K562 (cell line): ENCODE results near the gene LAMTOR4. TPM values are rescaled to one million over a fixed set of nuclear protein-coding genes. Genes with fewer than 3 reads are reported as not detected.

ENCODE experiments used
- CAMTA2 ChIP-seq: fragments of 250-450 bp; sonication (Bioruptor Pico); conservative IDR thresholded peaks from 2 replicates; pipeline ENCODE4 v1.5.1; 2022
- HDAC1 ChIP-seq, 2 experiments: fragments of 450-650 bp; IDR thresholded peaks; 2 replicates each; pipeline ENCODE4 v1.6.1; 2016 to 2017; ENCODE audit warnings: inconsistent platforms in 1 of 2, mild to moderate bottlenecking in 1 of 2, moderate library complexity in 1 of 2
- MTA2 ChIP-seq: fragments of 450-650 bp; IDR thresholded peaks from 2 replicates; pipeline ENCODE4 v1.6.1; 2016; ENCODE audit warnings: low read depth
- NFE2 ChIP-seq: IDR thresholded peaks from 2 replicates; pipeline ENCODE4 v1.6.1; 2014; ENCODE audit warnings: antibody characterized with exemption, low read depth
- NR3C1 ChIP-seq: sonication (generic); formaldehyde crosslinking; IDR thresholded peaks from 2 replicates; pipeline ENCODE4 v1.8.1; 2022; ENCODE audit warnings: missing genetic modification reagents
- OTX1 ChIP-seq: fragments of 450-650 bp; formaldehyde crosslinking; IDR thresholded peaks from 2 replicates; pipeline ENCODE4 v1.4.0; 2022; ENCODE audit warnings: mild to moderate bottlenecking
- POLR3G ChIP-seq: IDR thresholded peaks from 2 replicates; pipeline ENCODE4 v1.6.1; 2011; ENCODE audit not compliant: insufficient read length, insufficient replicate concordance; ENCODE audit errors: extremely low read depth
- SIRT6 ChIP-seq: IDR thresholded peaks from one replicate; pipeline ENCODE4 v1.6.1; 2012; ENCODE audit warnings: low read depth, mild to moderate bottlenecking, control low read depth, inconsistent platforms, low read length, moderate library complexity
- ZNF277 ChIP-seq: fragments of 250-450 bp; sonication (Bioruptor Pico); IDR thresholded peaks from 2 replicates; pipeline ENCODE4 v1.8.0; 2022; ENCODE audit warnings: inconsistent platforms, mild to moderate bottlenecking, moderate library complexity, borderline replicate concordance
- polyA plus RNA-seq, 8 experiments: library from polyadenylated mRNA; depleted of rRNA in 4 of 8; stranded (reverse) in 5 of 8; unstranded in 3 of 8; fragments of >200 nt; fragmentation: Nextera tagmentation in 2 of 8; fragmentation: Illumina TruSeq in 1 of 8; extraction: Ambion mirVana in 2 of 8; extraction: Trizol in 1 of 8; gene quantifications; 2 replicates each; pipeline versions ENCODE4 v1.2.1 to v1.2.3, GENCODE V29; 2011 to 2014; ENCODE audit warnings: inconsistent platforms in 1 of 8, missing spikeins in 1 of 8
- total RNA-seq, 7 experiments: library from RNA; depleted of rRNA in 6 of 7; stranded (reverse); fragments of >200 nt in 6 of 7; fragmentation: Illumina TruSeq in 2 of 7; extraction: Trizol in 2 of 7; gene quantifications; 2 replicates each; pipeline versions ENCODE4 v1.2.1 to v1.2.3, GENCODE V29; 2011 to 2021; ENCODE audit warnings: low replicate concordance in 1 of 7
- TF ChIP-seq, protein P1 (sequence below): fragments of 250-450 bp; sonication (Bioruptor Pico); IDR thresholded peaks from 2 replicates; pipeline ENCODE4 v1.5.0; 2021
- TF ChIP-seq, protein P2 (sequence below): sonication (generic); formaldehyde crosslinking; IDR thresholded peaks from 2 replicates; pipeline ENCODE4 v1.8.0; 2022; ENCODE audit warnings: mild to moderate bottlenecking, missing genetic modification reagents, borderline replicate concordance
- TF ChIP-seq, protein P3 (sequence below): fragments of 200-600 bp; sonication (generic); IDR thresholded peaks from one replicate; pipeline ENCODE4 v1.6.1; 2012; ENCODE audit warnings: mild to moderate bottlenecking, low read depth, low read length, inconsistent platforms

LAMTOR4 gene
- total and polyA plus RNA-seq, 9 of the 15 experiments (the other 6 are each of a cell fraction or from before 2014, with no cell fraction given), result 79.6 to 314 (median 195) TPM

GRCh38 chr7:100167912-100168323 lies 19.2 kb downstream of the LAMTOR4 start (continued):
- TF ChIP-seq ZNF277 (CRISPR knock-in tag) (no peak), HDAC1 (IDR thresholded peaks at IDR 0.05) (peak; percentile 58 to 98; a peak in 3 of 4 replicates), MTA2 (peak; percentile 82), NR3C1 (CRISPR knock-in tag) (no peak), SIRT6 (no peak), NFE2 (no peak), CAMTA2 (CRISPR knock-in tag) (no peak), POLR3G (no peak), OTX1 (peak; percentile 96)
- TF ChIP-seq, protein P1, sequence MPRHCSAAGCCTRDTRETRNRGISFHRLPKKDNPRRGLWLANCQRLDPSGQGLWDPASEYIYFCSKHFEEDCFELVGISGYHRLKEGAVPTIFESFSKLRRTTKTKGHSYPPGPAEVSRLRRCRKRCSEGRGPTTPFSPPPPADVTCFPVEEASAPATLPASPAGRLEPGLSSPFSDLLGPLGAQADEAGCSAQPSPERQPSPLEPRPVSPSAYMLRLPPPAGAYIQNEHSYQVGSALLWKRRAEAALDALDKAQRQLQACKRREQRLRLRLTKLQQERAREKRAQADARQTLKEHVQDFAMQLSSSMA, result no peak
- TF ChIP-seq, protein P2, sequence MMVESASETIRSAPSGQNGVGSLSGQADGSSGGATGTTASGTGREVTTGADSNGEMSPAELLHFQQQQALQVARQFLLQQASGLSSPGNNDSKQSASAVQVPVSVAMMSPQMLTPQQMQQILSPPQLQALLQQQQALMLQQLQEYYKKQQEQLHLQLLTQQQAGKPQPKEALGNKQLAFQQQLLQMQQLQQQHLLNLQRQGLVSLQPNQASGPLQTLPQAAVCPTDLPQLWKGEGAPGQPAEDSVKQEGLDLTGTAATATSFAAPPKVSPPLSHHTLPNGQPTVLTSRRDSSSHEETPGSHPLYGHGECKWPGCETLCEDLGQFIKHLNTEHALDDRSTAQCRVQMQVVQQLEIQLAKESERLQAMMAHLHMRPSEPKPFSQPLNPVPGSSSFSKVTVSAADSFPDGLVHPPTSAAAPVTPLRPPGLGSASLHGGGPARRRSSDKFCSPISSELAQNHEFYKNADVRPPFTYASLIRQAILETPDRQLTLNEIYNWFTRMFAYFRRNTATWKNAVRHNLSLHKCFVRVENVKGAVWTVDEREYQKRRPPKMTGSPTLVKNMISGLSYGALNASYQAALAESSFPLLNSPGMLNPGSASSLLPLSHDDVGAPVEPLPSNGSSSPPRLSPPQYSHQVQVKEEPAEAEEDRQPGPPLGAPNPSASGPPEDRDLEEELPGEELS (CRISPR knock-in tag), result no peak
- TF ChIP-seq, protein P3, sequence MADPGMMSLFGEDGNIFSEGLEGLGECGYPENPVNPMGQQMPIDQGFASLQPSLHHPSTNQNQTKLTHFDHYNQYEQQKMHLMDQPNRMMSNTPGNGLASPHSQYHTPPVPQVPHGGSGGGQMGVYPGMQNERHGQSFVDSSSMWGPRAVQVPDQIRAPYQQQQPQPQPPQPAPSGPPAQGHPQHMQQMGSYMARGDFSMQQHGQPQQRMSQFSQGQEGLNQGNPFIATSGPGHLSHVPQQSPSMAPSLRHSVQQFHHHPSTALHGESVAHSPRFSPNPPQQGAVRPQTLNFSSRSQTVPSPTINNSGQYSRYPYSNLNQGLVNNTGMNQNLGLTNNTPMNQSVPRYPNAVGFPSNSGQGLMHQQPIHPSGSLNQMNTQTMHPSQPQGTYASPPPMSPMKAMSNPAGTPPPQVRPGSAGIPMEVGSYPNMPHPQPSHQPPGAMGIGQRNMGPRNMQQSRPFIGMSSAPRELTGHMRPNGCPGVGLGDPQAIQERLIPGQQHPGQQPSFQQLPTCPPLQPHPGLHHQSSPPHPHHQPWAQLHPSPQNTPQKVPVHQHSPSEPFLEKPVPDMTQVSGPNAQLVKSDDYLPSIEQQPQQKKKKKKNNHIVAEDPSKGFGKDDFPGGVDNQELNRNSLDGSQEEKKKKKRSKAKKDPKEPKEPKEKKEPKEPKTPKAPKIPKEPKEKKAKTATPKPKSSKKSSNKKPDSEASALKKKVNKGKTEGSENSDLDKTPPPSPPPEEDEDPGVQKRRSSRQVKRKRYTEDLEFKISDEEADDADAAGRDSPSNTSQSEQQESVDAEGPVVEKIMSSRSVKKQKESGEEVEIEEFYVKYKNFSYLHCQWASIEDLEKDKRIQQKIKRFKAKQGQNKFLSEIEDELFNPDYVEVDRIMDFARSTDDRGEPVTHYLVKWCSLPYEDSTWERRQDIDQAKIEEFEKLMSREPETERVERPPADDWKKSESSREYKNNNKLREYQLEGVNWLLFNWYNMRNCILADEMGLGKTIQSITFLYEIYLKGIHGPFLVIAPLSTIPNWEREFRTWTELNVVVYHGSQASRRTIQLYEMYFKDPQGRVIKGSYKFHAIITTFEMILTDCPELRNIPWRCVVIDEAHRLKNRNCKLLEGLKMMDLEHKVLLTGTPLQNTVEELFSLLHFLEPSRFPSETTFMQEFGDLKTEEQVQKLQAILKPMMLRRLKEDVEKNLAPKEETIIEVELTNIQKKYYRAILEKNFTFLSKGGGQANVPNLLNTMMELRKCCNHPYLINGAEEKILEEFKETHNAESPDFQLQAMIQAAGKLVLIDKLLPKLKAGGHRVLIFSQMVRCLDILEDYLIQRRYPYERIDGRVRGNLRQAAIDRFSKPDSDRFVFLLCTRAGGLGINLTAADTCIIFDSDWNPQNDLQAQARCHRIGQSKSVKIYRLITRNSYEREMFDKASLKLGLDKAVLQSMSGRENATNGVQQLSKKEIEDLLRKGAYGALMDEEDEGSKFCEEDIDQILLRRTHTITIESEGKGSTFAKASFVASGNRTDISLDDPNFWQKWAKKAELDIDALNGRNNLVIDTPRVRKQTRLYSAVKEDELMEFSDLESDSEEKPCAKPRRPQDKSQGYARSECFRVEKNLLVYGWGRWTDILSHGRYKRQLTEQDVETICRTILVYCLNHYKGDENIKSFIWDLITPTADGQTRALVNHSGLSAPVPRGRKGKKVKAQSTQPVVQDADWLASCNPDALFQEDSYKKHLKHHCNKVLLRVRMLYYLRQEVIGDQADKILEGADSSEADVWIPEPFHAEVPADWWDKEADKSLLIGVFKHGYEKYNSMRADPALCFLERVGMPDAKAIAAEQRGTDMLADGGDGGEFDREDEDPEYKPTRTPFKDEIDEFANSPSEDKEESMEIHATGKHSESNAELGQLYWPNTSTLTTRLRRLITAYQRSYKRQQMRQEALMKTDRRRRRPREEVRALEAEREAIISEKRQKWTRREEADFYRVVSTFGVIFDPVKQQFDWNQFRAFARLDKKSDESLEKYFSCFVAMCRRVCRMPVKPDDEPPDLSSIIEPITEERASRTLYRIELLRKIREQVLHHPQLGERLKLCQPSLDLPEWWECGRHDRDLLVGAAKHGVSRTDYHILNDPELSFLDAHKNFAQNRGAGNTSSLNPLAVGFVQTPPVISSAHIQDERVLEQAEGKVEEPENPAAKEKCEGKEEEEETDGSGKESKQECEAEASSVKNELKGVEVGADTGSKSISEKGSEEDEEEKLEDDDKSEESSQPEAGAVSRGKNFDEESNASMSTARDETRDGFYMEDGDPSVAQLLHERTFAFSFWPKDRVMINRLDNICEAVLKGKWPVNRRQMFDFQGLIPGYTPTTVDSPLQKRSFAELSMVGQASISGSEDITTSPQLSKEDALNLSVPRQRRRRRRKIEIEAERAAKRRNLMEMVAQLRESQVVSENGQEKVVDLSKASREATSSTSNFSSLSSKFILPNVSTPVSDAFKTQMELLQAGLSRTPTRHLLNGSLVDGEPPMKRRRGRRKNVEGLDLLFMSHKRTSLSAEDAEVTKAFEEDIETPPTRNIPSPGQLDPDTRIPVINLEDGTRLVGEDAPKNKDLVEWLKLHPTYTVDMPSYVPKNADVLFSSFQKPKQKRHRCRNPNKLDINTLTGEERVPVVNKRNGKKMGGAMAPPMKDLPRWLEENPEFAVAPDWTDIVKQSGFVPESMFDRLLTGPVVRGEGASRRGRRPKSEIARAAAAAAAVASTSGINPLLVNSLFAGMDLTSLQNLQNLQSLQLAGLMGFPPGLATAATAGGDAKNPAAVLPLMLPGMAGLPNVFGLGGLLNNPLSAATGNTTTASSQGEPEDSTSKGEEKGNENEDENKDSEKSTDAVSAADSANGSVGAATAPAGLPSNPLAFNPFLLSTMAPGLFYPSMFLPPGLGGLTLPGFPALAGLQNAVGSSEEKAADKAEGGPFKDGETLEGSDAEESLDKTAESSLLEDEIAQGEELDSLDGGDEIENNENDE, result no peak
